T-cell (primary cell): ENCODE results near the gene CIAPIN1. TPM values are rescaled to one million over a fixed set of nuclear protein-coding genes. Genes with fewer than 3 reads are reported as not detected.

ENCODE experiments used
- ATAC-seq, 4 experiments: fragments of 200-7000 bp in 3 of 4; fragments of 150-1000 bp in 1 of 4; cut with Tn5 transposase; replicated peaks in 1 of 4; 1 replicate in 3 of 4; 2 replicates in 1 of 4; pipeline ENCODE4 v1.10.0; 2021; ENCODE audit warnings: moderate library complexity in 3 of 4, mild to moderate bottlenecking in 2 of 4, moderate number of reproducible peaks in 1 of 4
- CTCF ChIA-PET, 2 donors: fragments of 300-600 bp; sonication (Branson Sonifier 250); formaldehyde crosslinking; loops; one replicate each; lab custom pipeline; 2022; ENCODE audit warnings: antibody characterized with exemption in 2 of 2; lab: Charles Lee
- POLR2A ChIA-PET, 2 donors: fragments of 300-600 bp; sonication (Branson Sonifier 250); formaldehyde crosslinking; loops; one replicate each; lab custom pipeline; 2022; ENCODE audit warnings: antibody characterized with exemption in 2 of 2; lab: Charles Lee
- DNase-seq, 35 experiments: peaks; one replicate each; pipeline versions ENCODE4 v3.0.0 to v3.0.0-alpha.2; 2013 to 2023
- H3K27ac ChIP-seq: one replicate; pipeline ENCODE4 v1.5.1; 2013; ENCODE audit warnings: low read length
- H3K27me3 ChIP-seq, 2 experiments: replicated peaks in 1 of 2; 1 replicate in 1 of 2; 2 replicates in 1 of 2; pipeline versions ENCODE4 v1.6.1 to v1.7.0; 2013; ENCODE audit warnings: low read length in 1 of 2, mixed read lengths in 1 of 2; ENCODE audit not compliant: control insufficient read depth in 2 of 2, insufficient read depth in 2 of 2; ENCODE audit errors: extremely low read depth in 1 of 2
- H3K36me3 ChIP-seq, 2 donors: 1 replicate in 1 of 2; 2 replicates in 1 of 2; pipeline versions ENCODE4 v1.6.1 to v1.7.0; 2013; ENCODE audit warnings: low read length in 1 of 2; ENCODE audit not compliant: control insufficient read depth in 2 of 2, insufficient read depth in 1 of 2; ENCODE audit errors: extremely low read depth in 1 of 2
- H3K4me1 ChIP-seq, 2 experiments: 1 replicate in 1 of 2; 2 replicates in 1 of 2; pipeline versions ENCODE4 v1.6.1 to v1.7.0; 2013; ENCODE audit warnings: low read length in 2 of 2, mixed read lengths in 1 of 2; ENCODE audit not compliant: insufficient read depth in 2 of 2, control insufficient read depth in 1 of 2; ENCODE audit errors: extremely low read depth in 1 of 2
- H3K4me3 ChIP-seq, 2 donors: 1 replicate in 1 of 2; 2 replicates in 1 of 2; pipeline versions ENCODE4 v1.5.1 to v1.7.0; 2013; ENCODE audit warnings: mild to moderate bottlenecking in 2 of 2, low read length in 1 of 2, moderate library complexity in 1 of 2; ENCODE audit not compliant: control insufficient read depth in 1 of 2; ENCODE audit errors: extremely low read depth in 1 of 2
- H3K9me3 ChIP-seq: 2 replicates; pipeline ENCODE4 v1.7.0; 2013
- H3K27ac Mint-ChIP-seq, 2 donors: one replicate each; pipeline ENCODE4 v1.8.0; 2020 to 2021; ENCODE audit warnings: mild to moderate bottlenecking in 2 of 2, mixed read lengths in 2 of 2
- H3K27me3 Mint-ChIP-seq, 2 donors: one replicate each; pipeline ENCODE4 v1.8.0; 2021 to 2022; ENCODE audit warnings: mixed read lengths in 2 of 2
- H3K36me3 Mint-ChIP-seq: one replicate; pipeline ENCODE4 v1.8.0; 2021; ENCODE audit warnings: mixed read lengths
- H3K4me1 Mint-ChIP-seq, 3 donors: one replicate each; pipeline ENCODE4 v1.8.0; 2020 to 2022; ENCODE audit warnings: mixed read lengths in 3 of 3, mild to moderate bottlenecking in 1 of 3
- H3K4me3 Mint-ChIP-seq, 3 donors: one replicate each; pipeline ENCODE4 v1.8.0; 2020 to 2022; ENCODE audit warnings: mild to moderate bottlenecking in 3 of 3, mixed read lengths in 3 of 3, moderate library complexity in 3 of 3
- H3K9me3 Mint-ChIP-seq, 3 donors: one replicate each; pipeline ENCODE4 v1.8.0; 2020 to 2022; ENCODE audit warnings: mixed read lengths in 3 of 3
- WGBS: methylation state at CpG from one replicate; pipeline ENCODE4 v1.1.5; 2013; ENCODE audit warnings: missing lambda C conversion rate; ENCODE audit not compliant: insufficient coverage; 5-methylcytosine and 5-hydroxymethylcytosine counted together
- total RNA-seq, 35 experiments: library from RNA in 6 of 35; stranded (reverse) in 6 of 35; fragments of 120-200 nt in 1 of 35; gene quantifications; one replicate each; pipeline versions ENCODE4 v1.2.1 to v1.2.4 and lab custom pipeline; 2013 to 2026

The CIAPIN1 gene
- total RNA-seq, 5 donors from 2014 or later (not counting 1 experiment from before 2014, with no cell fraction given): 26.5 to 46.8 (median 28.5) TPM

- no peaks in the 10 kb centered on the region for H3K9me3 ChIP-seq
- H3K36me3 Mint-ChIP-seq: no peaks in the 10 kb centered on the region
- H3K36me3 ChIP-seq: no peaks in the 10 kb centered on the region
- H3K27me3 Mint-ChIP-seq: peaks cover 0 to 10% of the 10 kb centered on the region in 2 donors
- H3K4me1 Mint-ChIP-seq: no peaks in the 10 kb centered on the region
- DNase-seq (no peak), ATAC-seq (no peak)
- H3K4me3 ChIP-seq: no peak overlapping the region
- peaks cover 0 to 13% of the 10 kb centered on the region in 2 experiments for H3K27me3 ChIP-seq
- H3K4me1 ChIP-seq: no peaks in the 10 kb centered on the region
- POLR2A ChIA-PET: no interaction called here
- WGBS: 60% methylated on average over 1 of the region's 4 CpGs
- CTCF ChIA-PET: no interaction called here
- no peak overlapping the region for H3K4me3 Mint-ChIP-seq
- H3K9me3 Mint-ChIP-seq: no peaks in the 10 kb centered on the region
- no peak overlapping the region for H3K27ac Mint-ChIP-seq
- H3K27ac ChIP-seq: no peak overlapping the region
These were observed 50.4 kb downstream of the CIAPIN1 start for GRCh38 chr16:57396786-57397185.

- H3K27me3 Mint-ChIP-seq: peaks cover 0 to 8% of the 10 kb centered on the region in 2 donors
- ChIA-PET POLR2A (no interaction called here), CTCF (no interaction called here)
- WGBS: 85% methylated on average over 4 of the region's 5 CpGs
- no peaks in the 10 kb centered on the region for H3K9me3 Mint-ChIP-seq
- H3K4me3 Mint-ChIP-seq: no peak overlapping the region
- ATAC-seq (no peak), DNase-seq (no peak)
- Histone ChIP-seq H3K4me1 (no peaks in the 10 kb centered on the region), H3K27ac (no peak overlapping the region), H3K9me3 (no peaks in the 10 kb centered on the region), H3K4me3 (no peak overlapping the region), H3K36me3 (no peaks in the 10 kb centered on the region), H3K27me3 (peaks cover 0 to 10% of the 10 kb centered on the region in 2 experiments)
- no peak overlapping the region for H3K27ac Mint-ChIP-seq
- no peaks in the 10 kb centered on the region for H3K4me1 Mint-ChIP-seq
- H3K36me3 Mint-ChIP-seq: no peaks in the 10 kb centered on the region
These were observed 52.2 kb downstream of the CIAPIN1 start for GRCh38 chr16:57395026-57395425.

- ChIA-PET CTCF (no interaction called here), POLR2A (no interaction called here)
- no peaks in the 10 kb centered on the region for H3K36me3 ChIP-seq
- H3K9me3 ChIP-seq: no peaks in the 10 kb centered on the region
- H3K4me3 Mint-ChIP-seq: no peak overlapping the region
- no peaks in the 10 kb centered on the region for H3K4me1 Mint-ChIP-seq
- H3K27ac Mint-ChIP-seq: no peak overlapping the region
- no peak for ATAC-seq
- H3K36me3 Mint-ChIP-seq: no peaks in the 10 kb centered on the region
- 82% methylated on average over 6 of the region's 7 CpGs for WGBS
- H3K4me1 ChIP-seq: no peaks in the 10 kb centered on the region
- no peak overlapping the region for H3K4me3 ChIP-seq
- H3K27me3 Mint-ChIP-seq: peaks cover 0 to 8% of the 10 kb centered on the region in 2 donors
- H3K27me3 ChIP-seq: peaks cover 0 to 10% of the 10 kb centered on the region in 2 experiments
- no peak overlapping the region for H3K27ac ChIP-seq
- DNase-seq: no peak
- H3K9me3 Mint-ChIP-seq: no peaks in the 10 kb centered on the region
These were observed 52.7 kb downstream of the CIAPIN1 start for GRCh38 chr16:57394444-57394843.

GRCh38 chr16:57392694-57393093 is 54.5 kb downstream of the CIAPIN1 start:
- Histone ChIP-seq H3K36me3 (no peaks in the 10 kb centered on the region), H3K27me3 (peaks cover 0 to 13% of the 10 kb centered on the region in 2 experiments), H3K9me3 (no peaks in the 10 kb centered on the region), H3K4me3 (no peak overlapping the region), H3K27ac (no peak overlapping the region), H3K4me1 (no peaks in the 10 kb centered on the region)
- no peak for DNase-seq
- ChIA-PET CTCF (no interaction called here), POLR2A (no interaction called here)
- ATAC-seq: no peak
- Mint-ChIP-seq H3K4me3 (no peak overlapping the region), H3K9me3 (no peaks in the 10 kb centered on the region), H3K4me1 (no peaks in the 10 kb centered on the region), H3K27ac (no peak overlapping the region), H3K27me3 (peaks cover 0 to 8% of the 10 kb centered on the region in 2 donors), H3K36me3 (no peaks in the 10 kb centered on the region)
- WGBS: 100% methylated on average over 1 of the region's 1 CpG

- Mint-ChIP-seq H3K36me3 (no peaks in the 10 kb centered on the region), H3K27me3 (peaks cover 0 to 8% of the 10 kb centered on the region in 2 donors), H3K4me3 (no peak overlapping the region), H3K4me1 (no peaks in the 10 kb centered on the region), H3K27ac (no peak overlapping the region), H3K9me3 (no peaks in the 10 kb centered on the region)
- DNase-seq (no peak), ATAC-seq (no peak)
- no CpG with 5 or more reads among the region's 5 CpGs for WGBS
- H3K36me3 ChIP-seq: no peaks in the 10 kb centered on the region
- H3K27ac ChIP-seq: no peak overlapping the region
- H3K4me3 ChIP-seq: no peak overlapping the region
- no peaks in the 10 kb centered on the region for H3K4me1 ChIP-seq
- ChIA-PET POLR2A (no interaction called here), CTCF (interaction anchor here in 1 of 2 donors (0.7 kb wide), 1 partner anchor 187 kb away, joined by 6 read pairs; no protein-coding TSS in a partner anchor)
- peaks cover 0 to 13% of the 10 kb centered on the region in 2 experiments for H3K27me3 ChIP-seq
- H3K9me3 ChIP-seq: no peaks in the 10 kb centered on the region
These were observed 55.5 kb downstream of the CIAPIN1 start for GRCh38 chr16:57391708-57392107.

- POLR2A ChIA-PET: no interaction called here
- no peak overlapping the region for H3K4me3 Mint-ChIP-seq
- peaks cover 0 to 8% of the 10 kb centered on the region in 2 donors for H3K27me3 Mint-ChIP-seq
These were observed 55.9 kb downstream of the CIAPIN1 start for GRCh38 chr16:57391300-57391699.

More at GRCh38 chr16:57391300-57391699, 55.9 kb downstream of the CIAPIN1 start:
- H3K4me1 Mint-ChIP-seq: no peaks in the 10 kb centered on the region
- 25% methylated on average over 2 of the region's 4 CpGs for WGBS
- no peaks in the 10 kb centered on the region for H3K9me3 Mint-ChIP-seq
- no peaks in the 10 kb centered on the region for H3K9me3 ChIP-seq
- no peak for DNase-seq
- H3K27me3 ChIP-seq: peaks cover 0 to 15% of the 10 kb centered on the region in 2 experiments
- no peak overlapping the region for H3K27ac ChIP-seq
- no peak overlapping the region for H3K27ac Mint-ChIP-seq
- no peak overlapping the region for H3K4me3 ChIP-seq
- CTCF ChIA-PET: interaction anchor here in 1 of 2 donors (0.7 kb wide), 1 partner anchor 188 kb away, joined by 6 read pairs; no protein-coding TSS in a partner anchor
- no peaks in the 10 kb centered on the region for H3K36me3 ChIP-seq
- no peaks in the 10 kb centered on the region for H3K4me1 ChIP-seq
- H3K36me3 Mint-ChIP-seq: no peaks in the 10 kb centered on the region
- ATAC-seq: no peak
